Colon (tissue), 2 donors: ENCODE results near the gene ELFN2.
"Not testable (repeated sequence)": the region's sequence is repeated elsewhere in the genome, so short reads cannot be mapped to it uniquely, and the experiment has no call there.

Source experiments
- FAIRE-seq: peaks from 2 replicates; lab custom pipeline; 2012; peaks lifted over from hg19 to GRCh38; lab: Jason Lieb, UNC
- donor health status: control.
- donor health status: control.

The ELFN2 gene

DNA sequence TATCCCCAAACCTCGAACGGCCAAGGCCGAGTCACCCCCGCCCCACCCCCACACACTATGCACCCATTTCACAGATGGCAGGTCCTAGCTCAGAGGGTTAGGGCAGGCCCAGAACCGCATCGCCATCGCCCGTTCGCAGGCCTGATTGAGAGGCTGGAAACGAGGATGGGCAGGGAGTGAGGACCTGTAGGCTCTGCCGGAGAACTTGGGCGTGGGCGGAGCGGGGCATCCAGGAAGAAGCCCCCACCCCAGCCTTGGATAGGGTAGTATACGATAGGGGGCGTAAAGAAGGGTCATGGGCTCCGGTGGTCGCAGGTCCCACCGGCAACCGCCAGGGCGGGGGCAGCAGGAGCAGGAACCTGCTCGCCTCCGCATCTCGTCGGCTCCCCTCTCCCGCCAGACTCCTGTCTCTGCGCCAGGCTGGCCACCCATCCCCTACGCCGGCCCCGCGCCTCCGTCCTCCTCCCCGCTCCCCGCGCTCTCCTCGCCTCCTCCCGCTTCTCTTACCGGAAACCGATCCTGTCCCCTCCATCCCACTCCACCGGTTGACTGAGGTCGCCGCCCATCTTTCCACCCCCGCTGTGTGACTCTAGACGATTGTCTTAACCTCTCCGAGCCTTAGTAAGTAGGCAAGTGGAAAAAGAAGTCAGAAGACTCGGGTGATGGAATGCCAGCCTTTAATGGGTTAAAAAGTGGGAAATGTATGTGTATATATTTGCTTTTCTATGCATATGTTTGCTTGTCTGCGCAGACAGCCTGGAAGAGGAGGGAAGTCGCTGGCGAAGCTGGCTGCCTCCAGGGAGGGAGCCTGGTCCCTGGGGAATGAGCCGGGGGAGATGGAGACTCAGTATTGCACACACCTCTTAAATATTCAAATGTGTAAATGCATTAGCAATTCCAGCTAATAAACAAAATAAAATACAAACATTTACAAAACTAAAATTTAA lies 92.1 kb downstream of the ELFN2 start:
- FAIRE-seq = no peak

- no peak for FAIRE-seq
Measured at GRCh38 chr22:37334461-37334858, 92.8 kb downstream of the ELFN2 start.

- FAIRE-seq = no peak
Measured at GRCh38 chr22:37333724-37334460, 93.4 kb downstream of the ELFN2 start.

- no peak for FAIRE-seq
Measured at GRCh38 chr22:37331856-37332536, 95.3 kb downstream of the ELFN2 start.

- FAIRE-seq = no peak
Measured at GRCh38 chr22:37331034-37331428, 96.2 kb downstream of the ELFN2 start.

GRCh38 chr22:37330200-37331033 lies 96.9 kb downstream of the ELFN2 start:
- FAIRE-seq = no peak

DNA sequence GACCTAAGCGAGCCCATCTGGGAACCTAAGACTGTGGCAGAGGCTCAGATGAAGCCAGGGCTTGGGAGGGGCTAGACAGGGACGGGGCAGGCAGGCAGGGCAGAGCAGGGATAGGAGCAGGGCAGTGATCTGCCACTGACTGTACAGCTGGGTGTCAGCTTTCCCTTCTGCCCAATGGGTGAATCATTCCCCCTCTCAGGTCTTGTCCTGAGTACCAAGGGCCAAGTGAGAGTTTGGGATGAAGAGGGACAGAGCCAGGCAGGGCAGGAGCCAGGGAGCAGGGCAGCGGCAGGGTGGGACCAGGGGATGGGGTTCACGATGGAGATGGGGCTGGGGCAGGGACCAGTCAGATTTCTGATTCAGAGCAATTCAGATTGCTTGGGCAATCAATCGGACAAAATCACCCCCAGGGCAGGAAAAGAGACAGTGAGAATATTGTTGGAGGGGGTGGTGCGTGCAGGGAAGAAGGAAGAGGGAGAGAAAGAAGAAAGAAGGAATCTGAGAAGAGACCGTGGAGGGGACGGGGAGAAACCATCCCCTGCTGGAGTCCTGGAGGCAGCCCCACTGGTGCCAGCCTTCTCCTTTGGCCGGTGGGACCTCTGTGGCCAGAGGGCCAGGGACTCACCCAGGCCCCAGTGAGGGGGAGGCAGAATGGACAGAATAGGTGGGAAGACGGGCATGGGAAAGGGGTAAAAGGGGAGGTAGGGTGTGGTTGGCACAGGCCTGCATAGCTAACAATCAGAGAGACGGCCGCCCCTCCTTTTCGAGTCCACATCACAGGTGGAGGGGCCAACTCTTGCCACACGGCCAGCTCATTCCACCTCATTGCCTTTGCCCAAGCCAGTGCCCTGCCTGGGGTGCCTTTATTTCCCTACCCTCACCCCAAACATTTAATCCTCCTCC lies 97.8 kb downstream of the ELFN2 start:
- FAIRE-seq = no peak

DNA sequence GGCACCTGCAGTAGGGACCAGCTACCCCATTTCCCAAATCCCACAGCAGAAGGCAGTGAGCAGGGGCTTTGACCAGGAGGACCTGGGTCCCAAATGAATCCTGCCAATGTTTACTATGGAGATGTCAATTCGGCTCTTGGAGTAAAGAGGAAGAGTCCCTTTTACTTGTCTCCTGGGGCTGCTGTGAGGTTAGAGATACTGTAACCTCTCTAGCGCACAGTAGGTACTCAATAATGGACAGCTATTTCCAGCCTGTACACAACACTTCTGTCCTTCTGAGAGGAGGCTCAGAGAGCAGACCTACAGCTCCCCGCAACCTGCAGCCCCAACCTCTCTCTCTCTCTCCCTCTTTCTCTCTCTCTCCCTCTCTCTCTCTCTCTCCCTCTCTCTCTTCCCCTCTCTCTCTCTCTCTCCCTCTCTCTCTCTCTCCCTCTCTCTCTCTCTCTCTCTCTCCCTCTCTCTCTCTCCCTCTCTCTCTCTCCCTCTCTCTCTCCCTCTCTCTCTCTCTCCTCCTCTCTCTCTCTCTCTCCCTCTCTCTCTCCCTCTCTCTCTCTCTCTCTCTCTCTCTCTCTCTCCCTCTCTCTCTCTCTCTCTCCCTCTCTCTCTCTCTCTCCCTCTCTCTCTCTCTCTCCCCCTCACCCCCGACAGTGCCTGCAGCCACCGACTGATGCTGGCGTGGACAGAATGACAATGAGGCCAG lies 98.6 kb downstream of the ELFN2 start:
- not testable (repeated sequence) for FAIRE-seq

DNA sequence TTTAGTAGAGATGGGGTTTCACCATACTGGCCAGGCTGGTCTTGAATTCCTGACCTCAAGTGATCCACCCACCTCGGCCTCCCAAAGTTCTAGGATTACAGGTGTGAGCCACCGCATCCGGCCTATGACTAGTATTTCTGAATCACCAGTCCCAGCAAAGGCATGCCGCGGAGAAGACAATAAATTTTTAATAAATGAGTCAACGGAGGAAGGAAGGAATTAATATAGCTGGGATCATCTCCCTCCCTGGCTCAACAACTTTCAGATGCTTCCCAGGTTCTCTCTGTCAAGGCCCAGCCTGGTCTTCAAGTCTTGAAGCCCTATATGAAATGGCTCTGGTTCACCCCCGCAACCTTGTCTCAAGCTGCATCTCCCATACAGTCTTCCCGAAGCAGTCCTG lies 99.3 kb downstream of the ELFN2 start:
- FAIRE-seq = no peak

- FAIRE-seq = no peak
Measured at GRCh38 chr22:37326726-37327125, 100.6 kb downstream of the ELFN2 start.

- no peak for FAIRE-seq
Measured at GRCh38 chr22:37325039-37325395, 102.3 kb downstream of the ELFN2 start.

DNA sequence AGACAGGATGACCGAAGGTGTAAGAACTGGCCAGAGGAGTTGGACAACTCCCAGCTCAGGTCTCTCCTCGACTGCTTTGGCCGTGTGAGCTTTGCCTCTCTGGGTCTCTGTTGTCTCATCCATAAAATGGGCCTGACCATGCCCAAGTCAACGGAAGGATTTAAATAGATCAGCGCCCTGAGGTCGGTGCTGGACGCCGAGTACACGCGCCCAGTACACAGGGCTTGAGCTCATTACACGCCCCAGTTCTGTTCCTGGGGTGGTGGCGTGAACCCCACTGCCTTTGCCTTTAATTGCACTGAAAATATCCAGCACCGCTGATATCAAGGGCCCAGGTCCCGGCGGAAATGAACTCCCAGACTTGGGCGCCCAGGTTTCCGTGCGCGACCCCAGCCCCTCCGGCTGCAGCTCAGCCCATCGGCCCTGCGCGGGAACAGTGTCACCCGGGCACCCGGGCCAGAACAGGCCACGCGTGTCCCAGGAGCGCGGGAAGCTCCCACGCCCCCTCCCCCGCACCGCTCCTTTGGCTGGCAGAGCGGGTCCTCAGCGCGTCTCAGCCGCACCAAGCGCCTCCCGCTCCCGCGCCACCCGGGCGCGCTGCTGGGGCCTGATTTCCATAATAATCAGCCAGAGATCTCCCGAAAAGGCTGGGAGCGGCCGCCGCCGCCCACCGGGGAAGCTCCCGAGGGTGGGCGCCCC lies 102.8 kb downstream of the ELFN2 start:
- FAIRE-seq = no peak

DNA sequence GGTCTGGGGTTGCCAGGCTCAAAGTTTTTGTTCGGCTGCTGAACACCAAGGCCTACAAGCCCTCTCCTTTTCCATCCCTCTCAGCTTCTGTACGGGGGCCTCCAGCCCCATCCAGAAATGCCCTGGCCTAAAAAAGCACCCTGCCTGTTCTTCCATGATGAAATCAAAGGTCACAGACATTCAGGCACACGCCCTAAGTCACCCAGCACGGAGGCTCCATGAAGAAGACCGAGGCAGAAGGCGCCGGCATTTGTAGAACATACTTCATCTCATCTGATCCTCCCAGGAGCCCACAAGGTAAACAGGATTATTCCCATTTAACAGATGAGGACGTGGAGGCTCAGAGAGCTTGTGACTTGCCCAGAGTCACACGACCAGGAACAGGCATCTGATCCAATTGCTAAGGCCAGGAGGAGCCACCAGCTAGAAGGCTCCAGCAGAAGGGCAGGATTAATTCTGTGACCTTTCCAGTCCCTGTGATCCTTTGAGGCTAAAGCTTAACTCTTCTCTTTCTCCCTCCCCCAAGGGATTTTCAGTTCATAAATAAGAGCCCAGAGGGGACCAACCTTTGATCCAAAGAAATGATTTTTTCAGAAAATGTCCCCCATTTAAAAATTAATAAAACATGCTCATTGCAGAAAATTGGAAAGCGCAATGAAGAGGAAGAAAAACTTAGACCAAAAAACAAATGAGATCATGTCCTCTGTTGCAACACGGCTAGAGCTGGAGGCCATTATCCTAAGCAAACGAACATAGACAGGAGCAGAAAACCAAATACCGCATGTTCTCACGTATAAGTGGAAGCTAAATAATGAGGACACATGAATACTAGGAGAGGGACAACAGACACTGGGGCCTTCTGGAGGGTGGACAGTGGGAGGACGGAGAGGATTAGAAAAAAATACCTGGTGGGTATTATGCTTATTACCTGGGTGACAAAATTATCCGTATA lies 106.3 kb downstream of the ELFN2 start:
- no peak for FAIRE-seq

GRCh38 chr22:37319469-37319868 lies 107.8 kb downstream of the ELFN2 start:
- no peak for FAIRE-seq

DNA sequence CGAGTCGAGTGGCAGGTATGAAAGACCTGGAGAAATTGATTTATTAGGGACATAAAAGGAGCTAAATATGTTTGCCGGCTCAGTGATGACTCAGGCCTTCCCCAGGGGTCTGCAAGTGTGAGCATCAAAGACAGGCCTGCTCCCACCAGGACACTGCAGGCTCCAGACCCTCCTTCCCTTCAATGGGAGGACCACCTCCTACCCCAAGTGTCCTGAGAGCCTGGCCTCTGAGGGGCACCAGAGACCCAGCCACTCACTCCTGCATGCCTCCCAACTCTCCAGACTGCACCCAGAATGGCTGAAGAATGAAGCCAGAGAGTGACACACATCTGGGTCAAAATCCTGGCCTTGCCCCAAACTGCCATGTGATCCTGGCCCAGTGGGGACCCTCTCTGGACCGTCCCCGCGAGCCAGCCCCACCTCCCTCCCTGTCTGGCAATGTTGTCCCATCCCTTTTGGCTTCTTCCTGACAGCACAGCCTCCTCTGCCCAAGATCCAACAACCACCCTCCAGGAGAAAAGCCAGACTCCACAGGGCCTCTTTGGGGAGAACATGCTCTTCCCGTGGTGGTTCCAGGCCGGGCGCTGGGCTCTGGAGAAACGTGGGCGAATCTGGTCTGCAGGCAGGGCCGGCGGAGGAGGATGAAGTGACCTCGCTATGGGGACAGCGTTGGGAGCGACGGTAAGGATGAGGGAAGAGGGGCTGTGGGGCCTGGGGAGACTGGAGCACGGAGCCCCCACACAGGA lies 108.7 kb downstream of the ELFN2 start:
- FAIRE-seq = no peak
